HTERT RPE-1 (cell line): ENCODE data around the gene CABLES2.

Experiments
- in situ Hi-C: fragments of 300-500 bp; cut with MboI; formaldehyde crosslinking; loops from 4 replicates; pipeline ENCODE4 v1.14.3; 2020; ENCODE audit warnings: low sequenced_read_pairs

Gene CABLES2

GRCh38 chr20:62350629-62351422 lies 56.3 kb downstream of the CABLES2 start:
- in situ Hi-C loops, result no loop called here

GRCh38 chr20:62350098-62350628 lies 56.9 kb downstream of the CABLES2 start:
- in situ Hi-C loops, result no loop called here

GRCh38 chr20:62349556-62350097 lies 57.5 kb downstream of the CABLES2 start:
- in situ Hi-C loops, result no loop called here

- in situ Hi-C loops, result no loop called here
These were observed 58.5 kb downstream of the CABLES2 start for GRCh38 chr20:62348604-62349003.

- in situ Hi-C loops, result no loop called here
These were observed 59.6 kb downstream of the CABLES2 start for GRCh38 chr20:62347445-62347844.

- in situ Hi-C loops, result no loop called here
These were observed 60.0 kb downstream of the CABLES2 start for GRCh38 chr20:62347151-62347404.

GRCh38 chr20:62346398-62347150 lies 60.5 kb downstream of the CABLES2 start:
- in situ Hi-C loops, result no loop called here

- in situ Hi-C loops, result no loop called here
These were observed 61.3 kb downstream of the CABLES2 start for GRCh38 chr20:62345681-62346370.

- in situ Hi-C loops, result no loop called here
These were observed 62.3 kb downstream of the CABLES2 start for GRCh38 chr20:62344782-62345181.

GRCh38 chr20:62344092-62344491 lies 63.0 kb downstream of the CABLES2 start:
- in situ Hi-C loops, result no loop called here

- in situ Hi-C loops, result no loop called here
These were observed 64.2 kb downstream of the CABLES2 start for GRCh38 chr20:62342910-62343309.

- in situ Hi-C loops, result no loop called here
These were observed 67.4 kb downstream of the CABLES2 start for GRCh38 chr20:62339647-62340062.
